ENCODE data around the gene RASSF10.
A peak's percentile ranks its signal among the peaks of the same experiment; 100 is the strongest.
"Not testable (repeated sequence)": the region's sequence is repeated elsewhere in the genome, so short reads cannot be mapped to it uniquely, and the experiment has no call there.

Gene RASSF10

DNA sequence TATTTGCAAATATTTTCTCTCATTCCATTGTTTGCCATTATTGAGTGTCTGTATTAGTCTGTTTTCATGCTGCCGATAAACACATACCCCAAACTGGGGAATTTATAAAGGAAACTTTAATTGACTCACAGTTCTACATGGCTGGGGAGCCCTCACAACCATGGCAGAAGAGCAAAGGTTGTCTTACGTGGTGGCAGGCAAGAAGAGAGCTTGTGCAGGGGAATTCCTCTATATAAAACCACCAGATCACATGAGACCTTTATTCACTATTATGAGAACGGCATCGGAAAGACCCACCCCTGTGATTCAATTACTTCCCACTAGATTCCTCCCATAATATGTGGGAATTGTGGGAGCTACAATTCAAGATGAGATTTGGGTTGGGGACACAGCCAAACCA is 10.2 kb downstream of the RASSF10 start:
- no peak for FAIRE-seq

DNA sequence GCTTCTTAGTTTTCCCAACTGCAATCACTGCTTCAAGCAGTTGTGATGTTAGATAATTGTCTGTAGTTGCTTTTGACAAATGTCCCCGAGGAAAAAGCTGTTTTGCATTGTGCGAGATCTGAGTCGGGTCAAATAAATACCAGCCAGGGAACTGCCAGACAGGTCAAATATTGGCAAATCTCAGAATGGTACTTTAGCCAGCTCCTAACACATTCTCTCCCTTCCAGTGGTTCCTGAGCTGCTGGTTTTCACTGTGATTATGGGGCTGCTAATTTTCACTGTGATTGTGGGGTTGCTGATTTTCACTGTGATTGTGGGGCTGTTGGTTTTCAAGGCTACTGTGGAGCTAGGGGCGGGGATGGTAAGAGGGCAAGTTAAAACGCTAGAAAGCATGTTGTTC is 14.3 kb downstream of the RASSF10 start:
- DNase-seq (ENCODE audit: low spot score) (no peak), FAIRE-seq (no peak)

More for the DNA sequence above, 10.2 kb downstream of the RASSF10 start:
- no peak for DNase-seq (ENCODE audit: low spot score)

DNA sequence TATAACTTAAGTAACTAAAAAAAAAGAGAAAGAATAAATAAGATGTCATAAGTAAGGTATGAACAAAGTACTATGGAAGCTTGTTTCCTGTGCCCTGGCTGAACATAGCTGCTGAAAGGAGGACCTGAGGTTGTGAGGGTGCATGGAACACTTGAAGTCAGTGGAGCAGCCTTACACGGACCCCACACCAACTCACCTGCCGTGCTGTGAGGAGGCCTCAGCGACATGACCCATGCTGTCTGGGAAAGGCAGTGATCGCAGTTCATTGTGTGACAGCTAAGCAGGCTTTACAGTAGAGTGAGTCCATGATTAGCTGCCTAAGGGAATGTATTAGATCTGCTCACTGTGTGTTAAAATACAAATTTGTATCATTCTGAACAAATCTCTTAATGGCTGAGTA is 17.6 kb downstream of the RASSF10 start:
- no peak for FAIRE-seq

DNA sequence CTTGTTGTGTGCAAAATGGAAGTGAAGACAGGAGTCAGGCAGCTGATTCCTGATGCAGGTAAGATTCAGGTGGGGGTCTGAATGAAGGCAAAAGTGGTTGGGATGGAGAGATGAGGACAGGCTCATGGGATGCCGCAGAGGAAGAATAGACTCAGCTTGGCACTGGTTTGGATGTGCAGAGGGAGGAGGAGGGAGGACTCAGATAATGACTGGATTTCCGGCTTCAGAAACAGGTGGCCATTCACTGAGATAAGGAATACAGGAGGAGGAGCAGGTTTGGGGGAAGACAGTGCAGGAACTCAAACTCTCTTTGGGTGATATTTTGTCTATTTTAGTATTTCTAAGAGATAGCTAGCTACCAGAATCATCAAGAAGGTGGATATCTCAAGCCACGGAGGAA is 19.2 kb downstream of the RASSF10 start:
- DNase-seq (ENCODE audit: low spot score) (no peak), FAIRE-seq (no peak)

More for the DNA sequence above, 17.6 kb downstream of the RASSF10 start:
- no peak for DNase-seq (ENCODE audit: low spot score)

DNA sequence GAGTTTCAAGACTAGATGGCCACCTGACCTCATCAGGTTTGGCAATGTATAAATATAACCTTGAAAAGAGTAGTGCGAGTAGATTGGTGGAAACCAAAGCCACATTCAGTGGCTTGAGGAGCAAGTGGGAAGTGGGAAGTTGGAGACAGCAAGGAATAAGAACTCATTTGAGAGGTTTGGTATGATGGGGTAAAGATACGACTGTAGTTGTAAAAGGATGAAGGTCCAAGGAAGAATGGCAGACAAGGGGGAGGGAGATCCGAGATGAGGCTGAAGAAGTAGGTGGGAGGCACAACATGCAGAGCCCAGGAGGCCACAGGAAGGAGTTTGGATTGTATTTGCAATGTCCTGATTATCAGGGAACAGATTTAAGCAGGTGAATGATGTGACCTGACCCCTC is 20.8 kb downstream of the RASSF10 start:
- DNase-seq (ENCODE audit: low spot score): no peak
- no peak for FAIRE-seq

DNA sequence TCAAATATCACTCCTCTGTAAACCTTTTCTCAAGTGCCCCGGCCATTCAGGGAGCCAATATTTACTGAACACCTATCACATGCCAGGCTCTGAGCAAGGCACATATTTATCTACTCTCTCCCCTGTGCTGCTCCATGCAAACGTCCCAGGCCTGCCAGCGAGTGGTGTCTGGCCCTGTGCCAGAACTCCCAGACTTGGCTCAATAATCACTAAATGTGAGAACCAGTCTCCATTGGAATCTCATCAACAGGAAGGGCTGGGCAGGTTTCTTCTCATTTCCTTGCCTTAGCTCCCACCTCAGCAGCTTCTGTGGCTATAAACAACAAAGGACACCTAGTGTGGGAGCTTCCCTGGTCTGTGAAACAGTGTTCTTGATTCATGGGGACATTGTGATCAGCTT is 21.7 kb downstream of the RASSF10 start:
- DNase-seq (ENCODE audit: low spot score): no peak
- FAIRE-seq: no peak

DNA sequence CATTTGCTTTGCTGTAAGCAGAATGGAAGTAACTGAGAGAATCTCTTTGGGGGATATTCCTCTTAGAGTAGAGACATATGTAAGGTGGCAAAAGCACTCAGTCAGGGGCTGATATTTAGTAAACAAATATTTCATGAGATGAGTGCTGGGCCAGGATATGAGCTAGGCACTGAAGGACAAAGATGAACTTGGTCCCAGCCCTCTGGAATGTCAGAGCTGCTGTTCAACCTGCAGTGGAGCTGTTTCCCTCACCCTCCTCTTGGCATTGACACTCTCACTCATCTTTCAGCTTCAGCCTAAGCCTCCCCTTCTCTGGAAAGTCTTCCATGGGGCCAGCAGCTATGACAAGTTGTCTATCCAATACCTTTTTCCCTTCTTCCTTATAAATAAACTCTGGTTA is 22.2 kb downstream of the RASSF10 start:
- DNase-seq (ENCODE audit: low spot score) (no peak), FAIRE-seq (no peak)

DNA sequence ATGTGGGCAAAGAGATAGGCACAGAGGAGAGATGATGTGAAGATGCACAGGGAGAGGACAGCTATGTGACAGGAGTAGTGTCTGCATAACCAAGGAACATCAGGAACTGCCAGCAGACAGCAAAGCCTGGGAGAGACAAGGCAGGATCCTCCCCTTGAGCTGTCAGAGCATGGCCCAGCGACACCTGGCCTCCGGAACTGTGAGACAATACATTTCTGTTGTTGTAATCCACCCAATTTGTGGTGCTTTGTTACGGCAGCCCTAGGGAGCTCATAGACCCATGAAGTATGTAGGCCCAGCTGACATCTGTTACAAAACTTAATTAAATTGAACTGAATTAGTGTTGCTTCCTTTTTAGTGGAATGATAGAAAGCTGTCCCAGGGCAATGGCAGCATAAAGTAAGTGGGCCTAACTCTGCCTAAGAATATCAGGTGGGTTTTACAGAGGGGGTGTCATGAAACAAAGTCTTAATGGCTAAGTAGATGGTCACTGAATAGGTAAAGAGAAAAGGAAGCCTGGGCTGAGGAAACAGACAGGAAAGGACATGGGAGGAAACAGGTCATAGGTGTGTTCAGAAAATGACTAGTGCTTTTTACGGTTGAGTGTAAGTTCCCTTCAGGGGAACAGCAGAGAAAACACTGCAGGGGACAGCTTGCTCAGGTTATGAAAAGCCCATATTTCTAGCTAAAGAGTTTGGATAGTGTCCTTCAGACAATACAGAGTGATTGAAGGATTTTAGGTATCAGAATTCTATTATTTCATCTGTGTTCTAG is 24.8 kb downstream of the RASSF10 start:
- FAIRE-seq: no peak

DNA sequence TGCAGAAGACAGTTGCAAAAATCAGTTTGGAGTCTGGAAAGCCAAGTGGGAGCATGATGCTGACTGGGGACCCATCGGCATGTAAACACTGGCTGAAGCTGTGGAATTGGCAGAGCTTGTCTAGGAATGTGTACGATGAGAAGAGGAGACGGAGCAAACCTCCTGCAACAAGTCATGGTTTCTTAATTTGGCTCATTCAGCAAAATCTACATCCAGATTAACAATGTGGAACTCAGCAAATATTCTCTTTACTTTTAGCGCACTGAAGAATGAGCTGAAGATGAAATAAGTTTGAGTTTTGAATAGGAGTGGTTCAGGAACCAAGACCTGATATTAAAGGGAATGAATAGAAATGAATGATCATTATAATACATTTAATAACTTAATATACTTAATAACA is 26.6 kb downstream of the RASSF10 start:
- no peak for FAIRE-seq
- no peak for DNase-seq (ENCODE audit: low spot score)

More for the DNA sequence above, 24.8 kb downstream of the RASSF10 start:
- no peak for DNase-seq (ENCODE audit: low spot score)

DNA sequence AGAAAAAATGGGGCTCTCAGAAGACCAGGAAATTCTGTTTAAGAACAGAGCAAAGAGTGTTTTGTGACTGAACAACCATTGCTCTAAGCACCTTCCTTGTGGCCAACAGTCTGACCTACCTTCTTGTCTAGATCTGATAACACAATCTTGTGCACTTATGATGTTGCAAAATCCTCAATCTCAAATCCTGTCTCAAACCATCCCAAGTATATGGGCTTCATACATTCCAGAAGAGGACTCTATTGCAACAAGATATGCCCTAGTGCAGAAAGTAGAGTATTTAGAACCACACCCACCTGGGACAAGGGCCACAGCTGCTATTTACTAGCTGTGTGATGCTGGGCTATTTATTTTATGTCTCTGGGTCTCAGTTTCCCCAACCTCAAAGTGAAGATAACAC is 27.1 kb downstream of the RASSF10 start:
- no peak for DNase-seq (ENCODE audit: low spot score)
- no peak for FAIRE-seq

DNA sequence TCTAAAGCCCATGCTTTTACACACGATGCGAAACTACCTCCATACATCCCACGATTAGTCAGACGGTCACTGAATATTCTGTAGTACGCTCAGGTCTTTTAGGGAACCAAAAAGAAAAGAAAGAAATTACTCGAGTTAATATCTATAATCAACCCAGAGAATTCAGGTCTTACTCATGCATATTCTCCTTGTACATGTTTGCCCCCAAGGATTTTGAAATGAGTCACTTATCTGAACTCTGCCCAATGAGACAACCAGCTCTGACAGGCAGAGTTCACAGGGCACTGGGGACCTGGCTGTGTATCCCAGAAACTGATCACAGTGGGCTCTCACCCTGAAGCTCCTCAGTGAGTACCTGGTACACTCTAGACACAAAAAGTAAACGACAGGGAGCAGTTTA is 29.2 kb downstream of the RASSF10 start:
- DNase-seq (ENCODE audit: low spot score) (no peak), FAIRE-seq (no peak)

DNA sequence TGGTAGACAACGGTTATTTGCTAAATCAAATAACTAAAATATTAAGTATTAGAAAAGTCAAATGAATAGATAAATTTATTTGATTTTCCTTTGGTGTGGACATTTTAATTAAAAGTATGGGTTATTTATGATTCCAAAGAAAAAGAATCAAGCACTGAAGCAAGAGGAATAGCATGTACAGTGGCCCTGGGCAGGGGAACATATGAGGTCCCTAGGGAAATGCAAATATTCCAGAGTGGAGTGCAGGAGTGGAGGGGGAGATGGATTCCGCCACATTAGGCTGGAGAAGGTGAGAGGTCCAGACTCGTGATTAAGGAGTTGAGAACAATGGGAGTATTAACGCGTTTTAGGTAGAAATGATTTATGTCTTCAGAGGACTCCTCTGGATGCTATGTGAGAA is 30.0 kb downstream of the RASSF10 start:
- no peak for DNase-seq (ENCODE audit: low spot score)
- FAIRE-seq: no peak

DNA sequence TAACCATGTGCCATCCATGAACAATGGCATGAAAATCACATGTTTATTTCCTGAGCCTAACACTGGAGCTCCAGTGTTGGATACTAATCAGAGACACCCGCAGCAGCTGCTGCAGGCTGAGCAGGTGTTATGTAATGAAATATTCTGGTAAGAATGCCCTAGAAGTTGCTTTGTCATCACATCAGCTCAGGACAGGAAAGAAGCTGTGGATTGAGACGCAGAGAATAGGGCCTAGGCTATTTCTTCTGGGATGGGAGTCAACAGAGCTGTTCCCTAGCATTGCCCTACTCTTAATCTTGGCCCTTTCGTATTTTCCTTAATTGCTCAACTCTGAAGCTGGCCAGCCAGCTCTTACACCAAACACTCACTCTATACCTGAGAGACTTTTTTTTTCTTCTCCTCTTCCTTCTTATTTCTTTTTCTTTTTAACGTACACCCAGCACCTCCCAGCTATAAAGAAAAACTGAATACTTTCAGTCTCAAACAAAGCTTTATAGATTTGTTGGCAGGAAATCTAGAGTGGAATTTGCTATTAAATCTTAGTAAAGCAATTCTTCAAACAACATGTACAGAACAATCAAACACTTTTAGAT is 31.9 kb downstream of the RASSF10 start:
- peak; percentile 13 for FAIRE-seq

DNA sequence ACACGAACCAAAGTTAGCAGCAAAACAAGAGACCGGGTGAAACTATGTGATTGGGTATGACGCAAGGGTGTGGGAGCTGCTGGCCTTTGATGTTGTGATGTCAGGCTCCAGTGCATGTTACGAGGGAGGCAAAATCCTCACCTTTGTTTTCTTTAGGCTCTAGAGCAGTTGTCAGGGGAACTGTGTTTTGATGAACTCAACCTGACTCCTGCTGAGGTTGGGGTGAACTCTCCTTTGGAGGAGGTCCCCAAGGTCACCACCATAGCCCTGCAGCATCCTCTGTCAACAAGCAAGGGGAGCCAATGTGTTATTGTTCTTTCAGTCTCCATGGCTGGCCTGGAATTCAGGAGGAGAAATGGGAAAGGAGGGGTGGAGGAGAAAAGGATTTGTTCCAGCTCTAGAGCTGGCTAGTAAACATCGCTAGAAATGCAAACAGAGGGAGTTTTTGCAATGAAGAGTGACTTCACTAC is 33.8 kb downstream of the RASSF10 start:
- no peak for FAIRE-seq
- no peak for DNase-seq (ENCODE audit: low spot score)

More for the DNA sequence above, 31.9 kb downstream of the RASSF10 start:
- DNase-seq (ENCODE audit: low spot score): no peak

DNA sequence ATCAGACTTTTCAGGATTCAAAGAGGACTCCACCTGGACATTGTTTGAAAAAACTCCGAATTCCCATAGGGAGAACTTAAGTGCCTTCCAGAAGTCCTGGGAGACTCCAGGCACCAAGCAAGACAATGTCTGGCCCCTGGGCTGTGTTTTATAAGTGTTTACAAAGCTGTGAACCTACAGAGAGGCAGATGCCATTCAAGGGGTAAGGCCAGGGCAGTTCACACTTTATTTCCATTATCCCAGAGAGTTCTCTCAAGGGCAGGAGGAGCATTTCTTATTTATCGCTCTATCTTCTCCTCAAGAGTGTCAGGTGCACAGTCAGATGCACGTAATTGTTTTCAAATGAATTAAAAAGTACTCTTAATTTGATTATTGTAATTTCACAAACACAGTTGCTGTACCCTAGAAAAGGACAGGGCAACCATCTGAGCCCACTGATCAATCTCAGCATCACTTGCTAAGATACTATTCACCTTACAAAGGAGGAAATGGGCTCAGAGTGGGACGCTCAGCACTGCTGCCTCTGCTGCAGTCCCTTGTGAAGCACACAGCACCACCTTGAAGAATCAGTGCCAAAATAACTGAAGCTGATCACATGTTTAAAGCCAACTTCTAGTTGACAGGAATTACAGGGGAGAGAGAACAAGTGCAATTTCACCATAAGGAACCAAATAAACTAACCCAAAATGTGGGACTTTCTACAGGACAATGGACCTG is 35.0 kb downstream of the RASSF10 start:
- no peak for DNase-seq (ENCODE audit: low spot score)
- no peak for FAIRE-seq

DNA sequence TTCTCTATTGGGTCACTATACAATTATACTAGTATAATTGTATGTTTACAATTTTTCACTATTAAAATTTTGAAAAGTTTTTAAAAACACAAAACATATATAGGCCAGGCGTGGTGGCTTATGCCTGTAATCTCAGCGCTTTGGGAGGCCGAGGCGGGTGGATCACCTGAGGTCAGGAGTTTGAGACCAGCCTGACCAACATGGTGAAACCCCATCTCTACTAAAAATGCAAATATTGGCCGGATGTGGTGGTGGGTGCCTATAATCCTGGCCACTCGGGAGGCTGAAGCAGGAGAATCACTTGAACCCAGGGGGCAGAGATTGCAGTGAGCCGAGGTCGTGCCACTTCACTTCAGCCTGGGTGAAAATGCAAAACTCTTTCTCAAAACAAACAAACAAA is 36.0 kb downstream of the RASSF10 start:
- not testable (repeated sequence) for FAIRE-seq; DNase-seq (ENCODE audit: low spot score)

DNA sequence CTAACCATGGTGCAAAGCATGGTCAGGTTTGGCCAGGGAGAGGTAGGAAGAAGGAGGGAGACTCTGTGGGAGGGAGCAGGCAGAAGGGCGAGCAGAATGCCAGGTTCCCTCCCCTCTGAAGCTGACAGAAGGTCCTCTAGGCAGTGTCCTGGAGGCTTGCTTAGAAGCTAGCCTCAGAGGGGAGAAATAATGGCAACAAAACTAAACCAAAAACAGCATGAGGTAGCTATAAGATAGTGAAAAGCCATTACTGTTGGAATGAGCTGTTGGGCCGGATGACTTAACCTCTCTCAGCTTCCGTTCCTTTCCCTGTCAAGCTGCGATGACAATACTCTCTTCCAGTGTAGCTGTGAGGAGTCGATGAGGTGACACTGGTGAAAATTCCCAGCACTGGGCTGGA is 36.6 kb downstream of the RASSF10 start:
- DNase-seq (ENCODE audit: low spot score): no peak

DNA sequence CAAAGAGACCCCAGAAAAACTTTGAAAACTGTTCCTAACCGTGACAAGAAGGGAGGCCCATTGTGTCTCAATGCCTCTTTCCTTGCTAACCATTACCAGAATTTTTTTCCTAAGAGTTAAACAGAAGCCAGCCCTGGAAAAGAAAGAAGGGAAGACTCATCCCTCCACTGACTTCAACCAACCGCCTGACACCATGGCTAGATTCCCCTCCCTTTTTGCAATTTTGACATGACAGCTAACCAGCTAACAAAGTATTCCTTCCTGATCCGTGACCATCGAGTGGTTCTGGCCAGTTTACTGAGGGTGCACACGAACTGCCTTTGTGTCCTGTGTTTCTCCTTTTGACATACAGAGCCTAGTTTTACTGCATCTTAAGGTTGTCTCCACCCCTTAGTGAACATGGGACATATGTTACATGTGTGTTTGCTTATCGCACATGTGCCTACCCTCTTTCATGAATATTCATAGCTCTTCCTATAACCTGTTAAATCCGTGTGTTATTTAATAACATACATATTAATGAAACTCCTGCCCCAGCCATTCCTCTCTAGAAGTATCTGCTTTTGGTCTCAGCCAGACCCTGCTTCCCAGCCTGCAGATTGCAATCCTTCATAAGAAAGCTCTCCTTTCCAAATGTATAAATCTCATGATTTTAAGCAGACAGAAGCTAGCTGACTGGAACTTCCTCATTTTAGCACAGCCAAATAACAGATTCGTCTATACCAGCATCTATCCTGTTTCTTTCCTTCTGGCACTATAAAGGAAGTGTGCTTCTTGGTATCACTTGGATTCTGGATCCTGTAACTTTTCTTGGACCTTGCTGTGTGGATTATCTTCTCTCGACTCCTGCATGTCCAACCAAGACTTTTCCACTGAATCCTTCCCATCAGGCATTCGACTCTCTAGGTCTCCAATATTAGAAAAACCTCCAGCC is 37.8 kb downstream of the RASSF10 start:
- FAIRE-seq (no peak), DNase-seq (ENCODE audit: low spot score) (no peak)

More for the DNA sequence above, 36.6 kb downstream of the RASSF10 start:
- no peak for FAIRE-seq

DNA sequence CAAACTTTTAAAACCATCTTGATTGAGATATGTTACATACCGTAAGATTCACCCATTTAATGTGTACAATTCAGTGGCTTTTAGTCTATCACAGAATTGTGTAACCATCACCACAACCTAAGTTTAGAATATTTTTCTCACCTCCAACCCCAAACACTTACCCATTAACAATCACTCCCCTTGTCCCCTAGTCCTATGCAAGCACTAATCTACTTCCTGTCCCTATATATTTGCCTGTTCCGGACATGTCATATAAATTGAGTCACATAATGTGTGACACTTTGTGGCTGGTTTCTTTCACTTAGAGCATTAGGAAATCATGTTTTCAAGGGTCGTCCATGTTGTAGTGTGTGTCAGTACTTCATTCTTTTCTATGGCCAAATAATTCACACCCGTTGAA is 38.8 kb downstream of the RASSF10 start:
- DNase-seq (ENCODE audit: low spot score): no peak

DNA sequence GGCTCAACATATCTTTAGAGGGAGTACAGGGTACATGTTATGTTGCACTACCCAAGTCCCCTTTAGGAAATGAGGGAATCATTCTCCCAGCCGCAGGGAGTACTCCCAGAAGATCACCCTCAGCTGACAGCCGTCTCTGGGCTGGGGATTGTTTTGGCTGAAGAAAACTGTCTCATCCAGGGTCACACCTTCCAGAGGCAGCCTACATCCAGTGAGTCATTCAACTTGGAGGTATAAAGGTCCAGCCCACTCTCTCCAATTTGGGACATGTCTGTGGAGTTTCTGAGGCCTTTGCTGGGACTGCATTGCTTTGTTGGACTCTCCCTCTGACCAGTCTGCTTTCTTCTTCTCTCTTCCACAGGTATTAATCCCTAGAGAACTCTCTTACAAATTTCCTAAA is 42.1 kb downstream of the RASSF10 start:
- FAIRE-seq (no peak), DNase-seq (ENCODE audit: low spot score) (peak; percentile 39)

More for the DNA sequence above, 38.8 kb downstream of the RASSF10 start:
- no peak for FAIRE-seq

DNA sequence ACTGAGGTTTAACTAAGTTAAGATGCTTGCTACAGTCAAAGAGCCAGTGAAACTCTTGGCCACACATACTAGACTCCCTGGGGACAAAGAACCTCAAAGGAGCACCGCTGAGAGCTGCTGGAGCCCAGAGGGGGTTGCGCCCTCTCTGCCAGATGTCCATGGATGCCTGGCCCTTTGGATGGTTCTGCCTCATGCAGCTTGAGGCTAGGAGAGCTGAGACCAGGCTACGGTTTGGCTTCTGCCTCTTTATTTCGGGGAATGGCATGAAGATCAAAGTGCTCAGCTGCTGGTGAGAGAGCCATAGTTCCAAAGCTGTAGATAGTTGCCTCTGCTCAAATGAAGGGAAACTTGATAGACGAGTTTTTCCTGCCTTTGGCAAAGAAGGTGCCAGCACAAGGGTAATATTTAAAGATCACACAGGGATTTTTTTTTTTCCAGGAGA is 43.0 kb downstream of the RASSF10 start:
- DNase-seq (ENCODE audit: low spot score): no peak
- FAIRE-seq: no peak

Measured in urothelium cell line (cell line).